Heart right ventricle (tissue), 16 donors: ENCODE measurements around the gene UBTF. TPM values are rescaled to one million over a fixed set of nuclear protein-coding genes. Genes with fewer than 3 reads are reported as not detected.

Experiments used
- ATAC-seq, 8 donors: fragments of 200-7000 bp; cut with Tn5 transposase; one replicate each; pipeline ENCODE4 v1.9.1; 2020; ENCODE audit warnings: mild to moderate bottlenecking in 8 of 8, moderate library complexity in 8 of 8, moderate number of reproducible peaks in 1 of 8
- DNase-seq, 2 donors: peaks; one replicate each; pipeline ENCODE4 v3.0.0-alpha.2; 2020
- H3K27ac ChIP-seq, 10 donors: fragments of 200-600 bp; sonication (generic) in 2 of 10; one replicate each; pipeline versions ENCODE4 v1.5.0 to v1.8.0; 2020 to 2022; ENCODE audit warnings: mild to moderate bottlenecking in 3 of 10
- H3K27me3 ChIP-seq, 7 donors: fragments of 200-600 bp; one replicate each; pipeline ENCODE4 v1.8.0; 2021 to 2022; ENCODE audit warnings: mild to moderate bottlenecking in 2 of 7
- H3K36me3 ChIP-seq, 9 donors: fragments of 200-600 bp; sonication (generic) in 1 of 9; one replicate each; pipeline versions ENCODE4 v1.5.0 to v1.8.0; 2020 to 2022; ENCODE audit warnings: mild to moderate bottlenecking in 2 of 9
- H3K4me1 ChIP-seq, 9 donors: fragments of 200-600 bp; sonication (generic) in 1 of 9; one replicate each; pipeline versions ENCODE4 v1.5.0 to v1.8.0; 2020 to 2022; ENCODE audit warnings: mild to moderate bottlenecking in 4 of 9
- H3K4me3 ChIP-seq, 10 donors: fragments of 200-600 bp; sonication (generic) in 2 of 10; one replicate each; pipeline versions ENCODE4 v1.5.0 to v1.8.0; 2020 to 2022; ENCODE audit warnings: mild to moderate bottlenecking in 7 of 10, moderate library complexity in 2 of 10
- H3K9me3 ChIP-seq, 11 donors: fragments of 200-600 bp in 10 of 11; sonication (generic) in 2 of 11; one replicate each; pipeline versions ENCODE4 v1.5.0 to v1.8.0; 2013 to 2022; ENCODE audit warnings: mild to moderate bottlenecking in 2 of 11, control low read depth in 1 of 11, moderate library complexity in 1 of 11
- CTCF ChIP-seq, 9 donors: fragments of 200-600 bp; sonication (generic) in 2 of 9; IDR thresholded peaks; one replicate each; pipeline versions ENCODE4 v1.5.0 to v1.8.0; 2021 to 2022; ENCODE audit warnings: antibody characterized with exemption in 9 of 9, mild to moderate bottlenecking in 5 of 9, moderate library complexity in 1 of 9
- WGBS, 2 donors: extraction: QIAGEN DNeasy Blood & Tissue Kit; methylation state at CpG; one replicate each; pipeline ENCODE4 v1.1.7; 2013; ENCODE audit warnings: inconsistent platforms in 1 of 2; 5-methylcytosine and 5-hydroxymethylcytosine counted together
- intact Hi-C, 10 donors: fragments of 100-400 bp; cut with DNase I; formaldehyde crosslinking; loops; one replicate each; pipeline versions ENCODE4 v1.11.1 to v1.14.2; 2022
- polyA plus RNA-seq, 2 donors: library from polyadenylated mRNA; stranded (reverse); fragments of 200-250 nt; gene quantifications; one replicate each; pipeline ENCODE4 v1.2.3, GENCODE V29; 2013
- total RNA-seq, 10 donors: library from RNA; stranded (reverse); fragmentation: NEBNext Ultra II Directional in 3 of 10; extraction: Animal tissue kit (Norgen Biotek cat#: 25700) in 3 of 10; gene quantifications; one replicate each; pipeline versions ENCODE4 v1.2.1 to v1.2.4, GENCODE V29; 2021 to 2023
- donor health status: Arrhythmogenic right ventricular cardiomyopathy.
- donor health status: ischemic (EF 13 %, LVEDD 7.1; RV severe dilation, severe dysfunction).
- donor health status: healthy with polysubstance abuse.
- donor health status: DM: no; HTN: yes; CAD: no.
- donor health status: DM: no; HTN: no; CAD: no.
- donor health status: ischemic (EF 25% LVEDD 6.9; RV normal size, moderate dysfunction).
- donor health status: ischemic (EF 25% LVEDD 5.7; RV mildly dilated, moderate dysfunction).
- donor health status: healthy.
- donor health status: DM: yes; HTN: yes; CAD: no.
- donor health status: Ischemic cardiomyopathy.
- donor health status: ischemic (EF 35%, LVEDD 5.7; RV mildly dilated, moderate dysfunction).
- donor health status: nonischemic (EF 11% LVEDD 7.7; RV severe dilation, severe dysfunction).
- donor health status: DM: yes; HTN: yes; CAD: no.
- donor health status: PGD.
- donor health status: ischemic (EF 29% LVEDD 5.4; RV normal size, mild dysfunction).
- donor health status: nonischemic (EF 23%, LVEDD 6.1; RV moderate dilation, normal function).

The UBTF gene
- total and polyA plus RNA-seq, 12 donors, result 30.8 to 56.3 (median 40.9) TPM

GRCh38 chr17:44260296-44260695 lies 40.8 kb upstream of the UBTF start:
- no peak for DNase-seq
- intact Hi-C loops, result no loop called here

DNA sequence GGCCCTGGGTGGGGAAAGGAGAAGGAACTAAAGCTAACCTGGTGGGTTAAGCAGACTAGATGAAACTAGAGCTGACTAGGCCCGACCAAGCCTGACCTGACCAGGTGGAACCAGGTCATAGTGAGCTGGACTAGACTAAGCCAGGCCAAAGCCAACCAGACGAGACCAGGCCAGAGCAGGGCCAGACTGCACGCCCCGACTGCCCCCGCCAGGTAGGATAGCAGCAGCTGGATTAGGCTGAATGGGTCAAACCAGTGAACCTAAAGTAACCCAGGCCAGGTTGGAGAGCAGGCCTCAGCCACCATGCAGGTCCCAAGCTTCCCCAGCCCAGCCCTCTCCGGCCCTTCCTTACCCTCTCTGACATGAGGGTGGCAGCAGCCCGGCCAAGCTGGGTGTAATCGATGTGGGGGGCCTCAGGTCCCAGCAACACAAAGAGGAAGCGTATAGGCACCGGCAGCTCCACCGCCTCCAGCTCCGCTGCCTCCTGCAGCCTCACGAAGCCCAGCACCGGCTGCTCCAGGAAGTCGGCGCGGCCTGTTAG lies 39.4 kb upstream of the UBTF start:
- DNase-seq, result no peak
- intact Hi-C loops, result no loop called here
- no peaks in the 10 kb centered on the region for H3K36me3 ChIP-seq

More at GRCh38 chr17:44260296-44260695, 40.8 kb upstream of the UBTF start:
- Histone ChIP-seq H3K4me3 (no peak overlapping the region), H3K9me3 (no peaks in the 10 kb centered on the region), H3K27ac (no peak overlapping the region), H3K36me3 (no peaks in the 10 kb centered on the region), H3K4me1 (no peaks in the 10 kb centered on the region), H3K27me3 (no peaks in the 10 kb centered on the region)
- WGBS, 2 donors, result 96 to 98% methylated on average over 6 of the region's 6 CpGs
- TF ChIP-seq CTCF (IDR thresholded peaks at IDR 0.05), result no peak
- ATAC-seq, result no peak

DNA sequence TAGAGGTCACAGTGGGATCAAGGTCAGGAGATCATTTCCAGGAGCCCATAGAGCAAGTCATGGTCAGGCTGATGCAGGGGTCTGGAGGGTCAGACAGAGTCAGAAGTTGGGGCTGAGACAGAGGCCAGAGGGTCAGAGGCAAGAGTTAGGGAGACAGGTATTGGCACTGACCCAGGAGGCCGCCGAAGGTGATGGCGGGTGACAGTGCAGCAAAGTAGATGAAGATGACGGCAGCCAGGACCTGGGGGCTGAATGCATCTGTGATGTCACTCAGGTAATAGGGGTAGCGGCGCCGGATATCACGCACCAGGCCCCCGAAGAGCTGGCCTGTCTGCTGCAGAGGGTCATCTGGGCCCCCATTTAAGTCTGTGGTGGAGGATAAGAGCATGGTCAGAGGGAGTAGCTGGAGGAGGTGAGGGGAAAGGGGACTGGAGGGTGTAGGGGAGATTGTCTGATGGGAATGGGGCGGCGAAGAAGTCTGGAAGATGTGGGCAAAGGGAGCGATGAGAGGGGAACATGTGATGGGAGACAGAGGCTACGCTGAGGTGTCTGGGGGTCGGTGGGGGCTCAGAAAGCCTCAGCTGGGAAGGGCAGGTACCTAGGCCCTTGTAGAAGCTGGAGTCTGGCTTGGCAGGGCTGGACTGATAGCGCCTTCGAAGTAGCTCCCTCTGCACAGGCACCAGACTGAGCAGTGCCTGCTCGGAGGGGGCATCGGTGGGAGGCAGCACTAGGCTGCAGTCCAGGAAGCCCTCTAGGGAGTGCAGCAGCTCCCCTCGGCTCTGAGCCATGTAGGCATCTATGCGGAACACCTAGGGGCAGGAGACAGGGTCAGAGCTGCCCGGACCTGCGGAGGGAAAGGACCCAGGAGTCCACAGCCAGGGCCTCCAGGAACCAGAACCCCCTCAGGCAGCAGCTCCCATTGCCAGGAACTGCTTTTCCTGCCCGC lies 38.6 kb upstream of the UBTF start:
- H3K27ac ChIP-seq, result no peak overlapping the region
- intact Hi-C loops, result no loop called here
- H3K9me3 ChIP-seq, result no peaks in the 10 kb centered on the region
- no peak for DNase-seq
- no peaks in the 10 kb centered on the region for H3K36me3 ChIP-seq
- H3K4me1 ChIP-seq, result no peaks in the 10 kb centered on the region
- no peak overlapping the region for H3K4me3 ChIP-seq
- no peak for TF ChIP-seq CTCF (IDR thresholded peaks at IDR 0.05)
- no peaks in the 10 kb centered on the region for H3K27me3 ChIP-seq
- 93 to 94% methylated on average over 23 of the region's 23 CpGs for whole genome bisulfite sequencing, 2 donors
- ATAC-seq, result no peak

More for the DNA sequence above, 39.4 kb upstream of the UBTF start:
- ATAC-seq, result no peak
- WGBS, 2 donors, result 83 to 87% methylated on average over 17 of the region's 17 CpGs
- no peaks in the 10 kb centered on the region for H3K27me3 ChIP-seq
- no peak overlapping the region for H3K4me3 ChIP-seq
- no peak overlapping the region for H3K27ac ChIP-seq
- no peaks in the 10 kb centered on the region for H3K4me1 ChIP-seq
- no peaks in the 10 kb centered on the region for H3K9me3 ChIP-seq
- no peak for TF ChIP-seq CTCF (IDR thresholded peaks at IDR 0.05)

DNA sequence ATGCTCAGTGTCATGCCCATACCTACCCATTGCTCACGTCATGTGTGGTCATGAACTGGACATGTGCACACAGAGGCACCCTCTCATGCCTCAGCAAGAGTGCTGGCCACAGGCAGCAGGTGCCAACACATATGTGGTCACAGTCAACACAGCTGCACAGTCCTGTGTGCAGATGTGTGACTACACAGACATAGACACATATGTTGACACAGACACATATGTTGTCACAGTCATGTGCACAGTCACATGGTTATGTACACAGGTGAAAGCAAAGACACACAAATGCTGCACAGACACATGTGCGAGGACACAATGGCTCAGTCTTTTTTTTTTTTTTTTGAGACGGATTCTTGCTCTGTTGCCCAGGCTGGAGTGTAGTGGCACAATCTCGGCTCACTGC lies 37.2 kb upstream of the UBTF start:
- DNase-seq, result no peak

More for the DNA sequence above, 37.2 kb upstream of the UBTF start:
- no peaks in the 10 kb centered on the region for H3K36me3 ChIP-seq
- no peaks in the 10 kb centered on the region for H3K9me3 ChIP-seq
- H3K4me3 ChIP-seq, result no peak overlapping the region
- no peak overlapping the region for H3K27ac ChIP-seq
- intact Hi-C loops, result no loop called here
- no peak for TF ChIP-seq CTCF (IDR thresholded peaks at IDR 0.05)
- H3K27me3 ChIP-seq, result no peaks in the 10 kb centered on the region
- H3K4me1 ChIP-seq, result no peaks in the 10 kb centered on the region
- ATAC-seq, result no peak
- WGBS, 2 donors, result 75 to 91% methylated on average over 4 of the region's 4 CpGs
